Measurements from ENCODE around the gene GMPR2.
"Not testable (repeated sequence)": the region's sequence is repeated elsewhere in the genome, so short reads cannot be mapped to it uniquely, and the experiment has no call there.

GMPR2 gene

DNA sequence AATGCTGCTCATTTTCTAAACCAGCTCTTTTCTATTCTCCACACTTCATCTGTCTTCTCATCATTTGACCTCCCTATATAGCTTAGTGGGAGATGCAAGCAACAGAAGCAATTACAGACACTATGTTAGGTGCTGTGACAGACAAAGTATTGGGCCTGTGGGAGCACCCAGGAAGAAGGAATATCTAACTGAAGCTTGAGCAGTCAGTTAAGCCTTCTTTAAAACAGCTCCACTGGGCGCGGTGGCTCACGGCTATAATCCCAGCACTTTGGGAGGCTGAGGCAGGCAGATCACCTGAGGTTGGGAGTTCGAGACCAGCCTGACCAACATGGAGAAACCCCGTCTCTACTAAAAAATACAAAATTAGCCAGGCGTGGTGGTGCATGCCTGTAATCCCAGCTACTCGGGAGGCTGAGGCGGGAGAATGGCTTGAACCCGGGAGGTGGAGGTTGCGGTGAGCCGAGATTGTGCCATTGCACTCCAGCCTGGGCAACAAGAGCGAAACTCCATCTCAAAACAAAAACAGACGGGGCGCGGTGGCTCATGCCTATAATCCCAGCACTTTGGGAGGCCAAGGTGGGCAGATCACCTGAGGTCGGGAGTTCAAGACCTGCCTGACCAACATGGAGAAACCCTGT is 29.4 kb upstream of the GMPR2 start:
- DNase-seq = not testable (repeated sequence)

DNA sequence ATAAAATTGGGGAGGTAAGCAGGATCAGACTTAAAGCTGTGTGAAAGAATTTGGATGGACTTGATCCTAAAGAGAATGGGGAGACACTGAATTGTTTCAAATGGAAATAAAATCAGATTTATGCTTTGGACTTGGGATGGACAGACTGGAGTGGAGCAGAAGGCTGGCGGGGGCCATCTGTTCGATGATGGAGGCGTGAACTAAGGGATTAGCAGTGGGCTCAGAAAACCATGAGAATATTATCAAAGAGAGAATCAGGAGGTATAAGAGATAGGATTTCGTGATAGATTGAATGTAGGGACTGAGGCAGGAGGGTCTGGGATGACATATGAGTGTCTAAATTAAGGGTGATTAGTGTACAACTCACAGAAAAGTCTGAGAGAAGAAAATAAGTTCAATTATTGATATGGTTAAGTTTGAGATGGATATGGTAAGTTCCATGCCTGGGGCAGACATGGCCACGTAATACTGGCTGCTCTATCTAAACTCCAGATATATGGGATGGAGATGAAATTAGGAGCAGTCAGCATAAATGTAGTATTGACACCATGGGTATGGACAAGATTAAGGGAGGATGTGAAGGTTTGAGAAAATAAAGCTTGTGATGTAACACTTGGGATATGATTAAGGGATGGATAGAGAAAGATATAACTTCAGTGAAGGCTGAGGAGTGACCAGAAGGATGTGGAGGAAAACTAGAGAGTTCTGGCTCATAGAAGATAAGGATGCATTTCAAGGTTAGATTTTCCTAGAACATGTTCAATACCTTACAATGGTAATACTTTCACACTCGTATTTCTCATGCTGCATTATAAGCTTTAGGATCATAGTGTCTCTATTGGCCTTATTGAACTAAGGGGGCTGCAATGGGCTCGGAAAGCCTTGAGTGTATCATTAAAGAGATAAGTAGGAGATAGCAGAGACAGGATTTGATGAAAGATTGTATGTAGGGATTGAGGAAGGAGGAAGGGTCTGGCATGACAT is 28.3 kb upstream of the GMPR2 start:
- DNase-seq = no peak

DNA sequence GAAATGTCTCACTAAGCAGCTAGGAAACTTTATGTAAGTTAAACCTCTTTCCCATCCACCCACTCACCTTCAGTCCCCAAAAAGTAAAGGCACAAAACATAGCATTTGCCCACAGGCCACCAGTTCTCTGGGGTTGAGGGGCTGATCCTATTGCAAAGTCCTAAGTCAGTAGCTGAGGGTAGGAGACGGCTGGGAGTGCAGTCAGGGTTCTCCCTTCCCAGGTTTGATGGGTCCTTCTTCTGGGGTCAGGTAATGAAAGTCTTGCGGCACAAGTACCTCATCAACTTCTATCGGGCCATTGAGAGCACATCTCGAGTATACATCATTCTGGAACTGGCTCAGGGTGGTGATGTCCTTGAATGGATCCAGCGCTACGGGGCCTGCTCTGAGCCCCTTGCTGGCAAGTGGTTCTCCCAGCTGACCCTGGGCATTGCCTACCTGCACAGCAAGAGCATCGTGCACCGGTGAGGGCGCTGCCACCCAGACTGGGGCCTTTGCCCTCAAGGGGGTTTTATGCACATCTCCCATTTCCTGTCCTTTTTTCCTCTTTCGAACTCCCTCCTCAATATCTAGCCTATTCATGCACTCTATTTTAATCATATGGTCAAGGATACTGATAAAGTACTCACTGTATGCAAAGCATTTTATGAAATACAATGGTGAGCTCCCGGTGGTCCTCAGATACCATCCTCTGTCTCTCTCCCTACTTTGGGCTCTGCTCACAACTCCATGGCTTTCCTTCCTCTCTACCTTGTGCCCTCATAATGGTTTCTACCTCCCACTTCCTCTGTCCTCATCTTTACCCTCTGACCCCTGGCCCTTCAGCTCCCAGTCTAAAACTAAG is 26.2 kb upstream of the GMPR2 start:
- DNase-seq = no peak

DNA sequence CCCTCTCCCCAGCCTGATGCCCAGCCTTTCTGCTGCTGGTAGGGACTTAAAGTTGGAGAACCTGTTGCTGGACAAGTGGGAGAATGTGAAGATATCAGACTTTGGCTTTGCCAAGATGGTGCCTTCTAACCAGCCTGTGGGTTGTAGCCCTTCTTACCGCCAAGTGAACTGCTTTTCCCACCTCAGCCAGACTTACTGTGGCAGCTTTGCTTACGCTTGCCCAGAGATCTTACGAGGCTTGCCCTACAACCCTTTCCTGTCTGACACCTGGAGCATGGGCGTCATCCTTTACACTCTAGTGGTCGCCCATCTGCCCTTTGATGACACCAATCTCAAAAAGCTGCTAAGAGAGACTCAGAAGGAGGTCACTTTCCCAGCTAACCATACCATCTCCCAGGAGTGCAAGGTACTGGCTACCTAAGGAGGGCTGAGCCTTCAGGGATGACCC is 25.6 kb upstream of the GMPR2 start:
- DNase-seq = no peak

DNA sequence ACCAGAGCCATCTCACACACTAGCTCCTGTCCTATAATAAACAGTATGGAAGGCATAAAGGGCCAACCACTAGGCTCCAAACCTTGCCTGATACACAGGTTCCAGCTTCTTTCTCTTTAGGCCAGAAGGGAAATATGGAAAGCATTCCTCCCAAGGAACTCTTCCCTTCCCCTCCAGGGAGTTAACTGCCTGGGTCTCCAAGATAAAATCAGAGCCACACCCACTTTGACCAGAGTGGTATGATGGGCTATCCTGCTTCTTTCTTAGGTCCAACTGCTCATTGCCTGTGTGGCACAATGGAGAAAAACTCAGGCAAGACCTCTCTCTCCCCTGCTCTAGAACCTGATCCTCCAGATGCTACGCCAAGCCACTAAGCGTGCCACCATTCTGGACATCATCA is 25.1 kb upstream of the GMPR2 start:
- no peak for DNase-seq

DNA sequence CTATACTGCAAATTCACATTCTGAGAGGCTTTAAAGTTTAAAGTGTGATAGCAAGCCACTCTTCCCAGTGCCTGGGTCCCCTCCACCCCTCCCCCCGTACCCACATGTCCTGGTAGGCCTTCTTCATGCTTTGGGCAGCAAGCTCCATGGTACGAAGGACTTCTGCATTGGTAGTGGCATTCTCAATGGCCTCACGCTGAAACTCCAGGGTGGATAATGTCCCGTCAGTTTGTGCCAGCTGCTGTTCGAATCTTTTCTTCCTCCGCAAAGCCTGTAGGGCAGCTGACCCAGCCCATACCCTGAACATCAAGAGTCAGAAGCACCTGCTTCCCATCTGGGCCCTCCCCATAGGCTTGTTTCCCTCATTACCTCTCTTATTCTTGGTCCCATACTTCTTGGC is 21.4 kb upstream of the GMPR2 start:
- DNase-seq = no peak

DNA sequence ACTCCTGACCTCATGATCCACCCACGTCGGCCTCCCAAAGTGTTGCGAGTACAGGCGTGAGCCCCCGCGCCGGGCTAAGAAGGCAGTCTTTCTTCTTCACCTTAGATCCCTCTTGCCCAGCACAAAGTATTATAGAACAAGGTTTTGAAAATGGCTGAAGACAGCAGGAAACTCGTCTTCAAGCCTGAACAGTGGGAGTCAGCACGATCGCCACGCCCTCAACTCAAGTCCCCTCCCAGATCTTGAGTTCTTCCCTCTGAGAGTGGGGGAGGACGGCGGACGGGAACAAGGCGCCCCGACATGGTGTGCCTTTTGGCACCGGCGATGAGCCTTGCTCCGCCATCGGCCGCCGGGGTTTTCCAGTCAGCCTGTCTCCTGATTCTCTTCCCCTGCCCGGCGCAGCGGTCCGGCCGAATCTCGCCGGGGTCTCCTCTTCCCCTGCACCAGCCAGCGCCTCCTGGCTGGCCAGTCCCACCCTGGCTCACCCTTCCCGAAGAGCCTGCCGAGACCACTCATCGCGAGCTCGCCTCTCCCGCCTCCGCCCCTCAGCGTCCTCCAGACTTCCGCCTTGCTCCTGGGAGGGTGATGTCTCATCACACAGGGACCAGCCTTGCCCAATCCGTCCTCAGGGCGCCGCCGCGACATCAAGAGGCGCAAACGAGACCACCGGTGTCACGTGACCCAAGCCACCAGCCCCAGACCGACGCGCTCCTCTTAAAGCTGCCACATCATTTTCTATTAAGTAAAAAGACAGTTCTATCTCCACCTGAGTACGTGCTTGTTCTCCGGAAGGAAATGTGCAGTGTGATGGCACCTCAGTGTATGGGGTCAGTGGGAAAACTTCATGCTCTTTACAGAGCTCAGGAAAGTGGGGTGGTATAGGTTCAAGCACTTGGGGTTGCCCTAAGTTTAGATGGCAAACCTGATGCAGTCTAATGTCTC is 19.5 kb upstream of the GMPR2 start, which contains the start of gene CHMP4A:
Gene CHMP4A, minus strand, starts transcription at position 565 of the 942 bp plus-strand sequence. Its CDS starts 49 bp downstream, at position 516.
- peak; percentile 96 for DNase-seq

DNA sequence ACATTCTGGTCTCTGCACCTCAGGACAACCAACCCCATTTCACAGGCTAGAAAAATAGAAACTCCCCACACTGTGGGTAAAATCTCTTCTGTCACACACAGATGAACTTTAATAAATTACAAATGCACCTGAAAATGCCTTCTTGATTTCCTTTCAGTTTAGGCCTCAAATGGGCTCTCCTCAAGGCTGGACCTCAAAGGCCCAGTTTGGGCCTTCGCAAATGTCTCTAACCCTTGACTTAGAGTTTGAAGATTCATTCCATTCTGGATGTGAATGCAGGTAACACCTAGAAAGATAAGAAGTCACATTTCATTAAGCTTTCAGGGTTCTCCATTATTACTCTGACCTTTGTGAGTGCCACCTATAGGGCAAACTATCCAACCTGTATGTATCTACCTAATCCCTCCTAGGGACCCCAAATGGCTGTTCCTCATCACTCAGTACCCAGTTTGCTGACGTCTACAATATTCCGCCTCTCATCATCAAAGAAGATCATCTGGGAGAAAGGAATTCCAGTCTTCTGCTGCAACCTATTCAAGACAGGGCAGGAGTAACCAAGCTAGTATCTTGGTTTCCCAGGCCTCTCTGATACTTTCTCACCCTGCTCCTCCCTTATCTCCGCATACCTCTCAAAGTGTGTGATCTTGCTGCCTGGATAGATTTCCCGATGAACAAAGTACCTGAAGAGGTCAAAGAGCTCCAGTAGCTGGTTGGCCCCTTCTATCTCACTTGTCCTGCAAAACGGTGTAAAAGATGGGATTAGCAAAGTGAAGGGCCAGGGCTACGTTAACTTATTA is 18.7 kb upstream of the GMPR2 start:
- DNase-seq = no peak

DNA sequence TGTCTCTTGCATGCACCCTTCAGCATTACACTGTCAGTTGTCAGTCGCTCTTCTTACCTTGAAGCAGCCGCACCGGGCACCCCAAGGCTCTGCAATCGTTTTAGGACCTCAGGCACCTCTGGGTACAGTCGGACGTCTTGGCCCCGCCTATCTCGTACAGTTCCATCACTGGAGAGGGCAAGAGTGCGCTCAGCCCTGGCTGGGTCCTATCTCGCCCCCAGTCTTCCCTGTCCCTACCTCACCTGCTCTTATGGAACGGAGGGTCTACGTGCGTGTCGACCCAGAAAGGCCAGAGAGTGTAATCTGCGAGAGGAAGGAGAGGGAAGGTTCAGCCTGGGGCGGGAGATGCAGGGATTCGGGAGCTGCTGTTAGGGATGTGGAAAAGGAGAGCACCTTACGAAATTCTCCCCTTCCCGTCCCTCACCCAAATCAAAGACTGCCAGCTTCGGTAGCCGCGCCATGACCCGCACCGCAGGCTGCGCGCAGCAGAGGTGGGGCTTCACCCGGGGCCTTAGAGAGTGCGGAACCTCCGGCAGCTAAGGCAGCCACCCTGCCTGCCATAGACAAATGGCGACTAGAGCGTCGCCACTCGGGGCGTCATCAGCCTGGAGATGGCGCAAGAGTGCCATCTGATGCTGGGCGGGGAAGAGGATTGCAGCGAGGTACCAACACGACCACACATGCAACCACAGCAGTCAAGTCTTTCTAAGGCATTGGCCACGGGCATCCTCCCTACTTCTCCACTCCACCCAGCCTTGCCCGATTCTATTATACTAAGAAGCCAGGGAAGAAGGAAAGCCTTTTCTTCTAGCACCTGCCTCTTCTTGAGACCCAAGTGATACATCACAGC is 17.0 kb upstream of the GMPR2 start, which contains the start of gene MDP1:
Gene MDP1, minus strand, starts transcription at position 572 of the 850 bp plus-strand sequence. Its CDS starts 111 bp downstream, at position 461.
- peak; percentile 92 for DNase-seq

DNA sequence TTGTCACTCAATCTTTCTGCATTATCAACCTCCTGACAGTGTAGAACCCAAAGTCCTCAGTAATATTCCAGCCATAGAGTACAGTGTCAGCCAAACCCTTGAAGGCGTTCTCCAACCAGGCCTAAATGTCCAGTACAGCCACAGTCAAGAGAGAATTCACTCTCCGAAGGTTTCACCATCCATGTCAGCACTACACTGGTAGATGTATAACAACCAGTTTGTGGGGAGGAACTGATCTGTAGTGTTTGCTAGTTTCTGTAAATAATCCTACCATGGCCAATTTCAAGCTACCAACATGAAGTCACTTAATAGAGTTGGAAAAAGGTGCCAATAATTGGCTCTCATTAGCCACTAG is 16.4 kb upstream of the GMPR2 start:
- DNase-seq = no peak

DNA sequence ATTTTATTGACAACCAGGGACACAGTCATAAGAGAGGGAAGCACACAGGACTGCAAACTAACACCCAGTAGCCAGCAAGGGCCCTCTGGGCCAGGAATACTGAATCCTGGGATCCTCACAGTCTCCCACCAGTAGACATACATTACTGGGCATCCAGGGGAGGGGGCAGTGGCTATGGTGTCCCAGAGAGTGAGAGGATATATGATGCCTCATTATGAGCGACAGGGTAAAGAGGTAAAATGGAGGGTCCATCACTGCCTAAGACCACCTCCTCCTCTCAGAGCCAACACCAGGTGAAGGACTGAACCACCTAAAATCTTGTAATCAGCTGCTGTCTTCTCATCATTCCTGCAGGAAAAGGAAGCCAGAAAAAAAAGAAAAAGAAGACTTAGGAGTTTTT is 15.9 kb upstream of the GMPR2 start:
- not testable (repeated sequence) for DNase-seq

DNA sequence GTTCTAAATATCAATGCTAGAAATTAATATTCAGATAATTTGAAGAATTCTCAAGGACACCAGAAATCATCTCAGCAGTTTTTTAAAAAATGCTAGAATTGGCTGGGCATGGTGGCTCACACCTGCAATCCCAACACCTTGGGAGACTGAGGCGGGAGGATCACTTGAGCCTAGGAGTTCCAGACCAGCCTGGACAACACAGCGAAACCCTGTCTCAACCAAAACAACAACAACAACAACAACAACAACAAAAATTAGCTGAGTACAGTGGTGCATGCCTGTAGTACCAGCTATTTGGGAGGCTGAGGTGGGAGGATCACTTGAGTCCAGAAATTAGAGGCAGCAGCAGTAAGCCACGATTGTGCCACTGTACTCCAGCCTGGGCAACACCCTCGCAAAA is 13.6 kb upstream of the GMPR2 start:
- DNase-seq = no peak

DNA sequence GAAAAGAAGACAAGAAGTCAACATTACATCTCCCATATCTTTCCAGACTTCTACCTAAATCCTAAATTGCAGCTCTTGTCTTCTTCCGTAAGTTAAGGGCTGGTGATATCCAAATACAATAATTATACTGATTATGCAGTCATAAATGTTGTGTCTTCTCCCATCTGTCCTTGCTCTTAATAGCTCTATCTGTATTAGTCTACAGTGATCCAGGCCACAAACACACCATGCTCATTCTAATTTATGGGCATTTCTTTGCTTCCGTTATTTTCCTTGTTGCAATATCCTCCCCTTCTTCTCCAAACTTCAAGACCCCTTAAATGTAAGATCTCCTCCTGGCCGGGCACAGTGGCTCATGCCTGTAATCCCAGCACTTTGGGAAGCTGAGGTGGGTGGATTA is 13.2 kb upstream of the GMPR2 start:
- no peak for DNase-seq

DNA sequence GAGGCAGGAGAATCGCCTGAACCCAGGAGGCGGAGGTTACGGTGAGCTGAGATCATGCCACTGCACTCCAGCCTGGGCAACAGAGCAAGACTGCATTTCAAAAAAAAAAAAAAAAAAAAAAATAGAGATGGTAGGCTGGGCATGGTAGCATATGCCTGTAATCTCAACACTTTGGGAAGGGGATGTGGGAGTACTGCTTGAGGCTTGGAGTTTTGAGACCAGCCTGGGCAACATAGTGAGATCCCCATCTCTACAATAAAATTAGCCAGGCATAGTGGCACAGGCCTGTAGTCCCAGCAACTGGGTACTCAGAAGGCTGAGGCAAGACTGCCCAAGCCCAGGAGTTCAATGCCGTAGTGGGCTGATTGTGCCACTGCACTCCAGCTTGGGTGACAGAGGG is 9.7 kb upstream of the GMPR2 start:
- DNase-seq = not testable (repeated sequence)

DNA sequence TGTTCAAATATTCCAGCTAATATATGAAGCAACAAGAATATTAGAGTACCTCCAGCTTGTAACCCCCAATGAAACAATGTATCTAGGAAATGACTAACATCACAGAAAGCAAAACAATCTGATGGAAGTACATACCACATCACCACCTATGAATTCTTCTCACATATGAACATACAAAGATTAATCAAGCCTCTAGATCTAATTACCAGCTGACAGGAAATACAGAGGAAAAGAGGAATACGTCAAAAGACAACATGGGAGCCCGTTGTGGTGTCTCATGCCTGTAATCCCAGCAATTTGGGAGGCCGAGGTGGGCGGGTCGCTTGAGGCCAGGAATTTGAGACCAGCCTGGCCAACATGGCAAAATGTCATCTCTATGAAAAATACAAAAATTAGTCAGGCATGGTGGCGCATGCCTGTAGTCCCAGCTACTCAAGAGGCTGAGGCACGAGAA is 8.1 kb upstream of the GMPR2 start:
- no peak for DNase-seq

DNA sequence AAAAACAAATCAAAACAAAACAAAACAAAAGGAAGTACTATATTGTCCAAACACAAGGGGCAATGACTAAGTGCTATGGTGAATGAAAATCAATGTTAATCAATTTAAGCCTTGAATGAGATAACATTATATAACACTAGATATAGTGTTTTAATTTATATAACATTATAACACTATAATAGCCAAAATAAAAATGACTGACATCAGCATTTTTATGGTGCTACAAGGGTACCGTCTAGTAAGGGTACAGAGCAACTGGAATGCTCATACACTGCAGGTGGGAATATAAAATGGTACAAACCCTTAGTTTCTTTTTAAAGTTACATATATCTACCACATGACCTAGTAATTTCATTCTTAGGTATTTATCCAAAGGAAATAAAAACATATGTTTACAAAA is 6.3 kb upstream of the GMPR2 start:
- DNase-seq = no peak

DNA sequence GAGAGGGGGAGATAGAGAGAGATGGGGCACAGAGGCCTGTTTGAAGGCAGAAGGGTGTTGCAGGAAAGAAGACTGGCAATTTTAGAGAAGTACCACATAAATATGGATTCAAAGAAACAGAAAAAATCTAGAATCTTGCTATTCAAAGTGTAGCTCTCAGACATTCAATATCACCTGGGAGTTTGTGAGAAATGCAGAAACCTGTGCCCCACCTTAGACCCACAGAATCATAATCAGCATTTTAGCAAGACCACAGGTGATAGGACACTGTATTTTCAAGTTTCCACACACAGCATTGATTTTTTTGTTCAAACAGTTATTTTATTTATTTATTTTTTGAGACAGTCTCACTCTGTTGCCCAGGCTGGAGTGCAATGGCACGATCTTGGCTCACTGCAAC is 3.8 kb upstream of the GMPR2 start:
- no peak for DNase-seq

DNA sequence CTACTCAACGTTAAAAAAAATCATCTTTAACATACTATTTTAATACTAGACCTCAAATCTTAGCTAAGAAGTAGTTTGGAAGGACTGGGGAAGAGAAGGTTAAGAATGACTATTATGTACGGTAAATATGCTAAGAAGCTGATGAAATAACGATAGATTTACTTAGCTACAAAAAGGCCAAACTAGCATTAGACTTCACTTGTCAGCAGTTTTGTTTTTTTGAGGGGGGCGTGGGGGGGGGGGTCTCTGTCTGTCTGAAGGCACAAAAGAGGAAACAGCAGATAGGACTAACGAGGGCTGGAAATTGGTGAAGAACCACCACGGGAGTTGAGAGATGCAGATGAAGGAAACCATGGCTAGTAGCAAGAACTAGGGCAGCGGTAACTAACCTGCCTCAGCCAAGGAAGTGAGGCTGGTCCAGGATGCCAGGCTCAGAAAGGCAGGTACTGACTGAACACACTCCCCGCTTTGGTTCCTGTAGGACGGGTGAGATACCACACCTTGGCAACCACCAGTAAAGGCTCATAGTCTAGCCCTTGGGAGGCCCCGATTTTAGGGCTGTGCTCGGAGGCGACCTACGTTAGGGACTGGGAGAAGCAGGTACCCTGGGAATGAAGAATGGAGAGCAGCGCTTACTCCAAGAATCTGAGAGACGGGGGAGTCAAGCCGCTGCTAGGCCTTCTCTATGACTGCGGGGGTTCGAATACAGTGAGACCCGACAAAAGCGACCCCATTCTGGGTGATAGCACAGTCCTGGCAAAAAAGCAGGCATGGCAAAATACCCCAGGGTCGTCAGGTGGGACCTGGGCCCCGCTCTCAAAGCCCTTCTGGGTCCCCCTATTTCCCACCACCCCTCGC is 1.2 kb upstream of the GMPR2 start:
- DNase-seq = peak; percentile 28

DNA sequence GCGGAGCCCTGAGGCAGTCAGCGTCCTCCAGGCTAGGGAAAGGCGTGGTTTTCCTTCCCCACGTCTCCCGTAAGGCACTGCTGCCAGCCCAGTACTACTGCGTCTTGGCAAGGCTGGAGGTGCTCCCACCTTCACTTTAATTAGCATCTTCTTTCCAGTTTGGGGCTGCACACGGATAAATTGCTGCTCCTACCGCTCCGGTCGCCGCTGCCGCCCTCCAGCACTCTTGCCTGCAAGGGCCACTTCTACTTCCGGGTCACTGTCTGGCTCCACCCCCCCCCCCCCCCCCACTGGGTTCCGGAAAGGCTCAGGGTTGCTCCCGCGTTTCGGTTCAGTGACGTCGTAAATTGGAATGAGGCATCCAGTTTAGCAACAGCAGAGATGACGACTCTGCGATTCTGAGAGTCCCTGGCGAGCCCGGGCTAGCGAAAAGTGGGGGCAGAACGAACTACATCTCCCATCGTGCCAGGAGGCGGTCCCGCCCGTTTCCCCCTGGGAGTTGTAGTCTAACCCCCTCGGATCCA is 546 bp upstream of the GMPR2 start, which contains the start of gene NEDD8:
Gene NEDD8, minus strand, starts transcription at position 247 of the 524 bp plus-strand sequence. Its CDS starts 100 bp downstream, at position 147.
- DNase-seq = peak; percentile 88

Measured in CD4-positive, alpha-beta T cell treated with Interleukin-12 subunit alpha and Interleukin-12 subunit beta, for 1 hour (primary cell).